Nephron progenitor cell (in vitro differentiated cells): ENCODE measurements around the gene SPO11.

Source experiments
- DNase-seq: peaks from one replicate; pipeline ENCODE4 v3.0.0; 2021
- H3K27ac Mint-ChIP-seq: 2 replicates; pipeline ENCODE4 v1.8.0; 2021; ENCODE audit warnings: mild to moderate bottlenecking, moderate library complexity, mixed read lengths
- H3K27me3 Mint-ChIP-seq: 2 replicates; pipeline ENCODE4 v1.8.0; 2021; ENCODE audit warnings: mild to moderate bottlenecking, low read depth, mixed read lengths; ENCODE audit not compliant: poor library complexity
- H3K36me3 Mint-ChIP-seq: 2 replicates; pipeline ENCODE4 v1.8.0; 2021; ENCODE audit warnings: low read depth, mixed read lengths
- H3K4me1 Mint-ChIP-seq: 2 replicates; pipeline ENCODE4 v1.8.0; 2021; ENCODE audit warnings: mixed read lengths
- H3K4me3 Mint-ChIP-seq: 2 replicates; pipeline ENCODE4 v1.8.0; 2021; ENCODE audit warnings: mild to moderate bottlenecking, moderate library complexity, mixed read lengths
- H3K9me3 Mint-ChIP-seq: 2 replicates; pipeline ENCODE4 v1.8.0; 2021; ENCODE audit warnings: mild to moderate bottlenecking, moderate library complexity, mixed read lengths
- CTCF ChIP-seq: fragments of 200-600 bp; sonication (generic); IDR thresholded peaks from 2 replicates; pipeline ENCODE4 v1.5.0; 2021; ENCODE audit warnings: antibody characterized with exemption

SPO11 gene

GRCh38 chr20:57391439-57392301 lies 62.1 kb downstream of the SPO11 start:
- peak; percentile 30 for DNase-seq
- Mint-ChIP-seq H3K4me1 (peaks cover 63% of the 10 kb centered on the region), H3K27me3 (peaks cover 8% of the 10 kb centered on the region), H3K27ac (no peak overlapping the region), H3K9me3 (no peaks in the 10 kb centered on the region), H3K36me3 (peaks cover 24% of the 10 kb centered on the region), H3K4me3 (peak overlapping the region; percentile 92)
- no peak for TF ChIP-seq CTCF

GRCh38 chr20:57392512-57393271 lies 63.1 kb downstream of the SPO11 start:
- no peak overlapping the region for H3K27ac Mint-ChIP-seq
- H3K4me1 Mint-ChIP-seq: peaks cover 74% of the 10 kb centered on the region

More at GRCh38 chr20:57392512-57393271, 63.1 kb downstream of the SPO11 start:
- DNase-seq: no peak
- no peaks in the 10 kb centered on the region for H3K9me3 Mint-ChIP-seq
- peaks cover 34% of the 10 kb centered on the region for H3K36me3 Mint-ChIP-seq
- H3K4me3 Mint-ChIP-seq: peak overlapping the region; percentile 92
- peaks cover 7% of the 10 kb centered on the region for H3K27me3 Mint-ChIP-seq
- TF ChIP-seq CTCF: no peak
